MM.1S (cell line): ENCODE data around the gene MFAP2.

Experiments
- DNase-seq: peaks from one replicate; pipeline ENCODE4 v3.0.0-alpha.2; 2015
- H2AFZ ChIP-seq: fragments of 300-600 bp; sonication (generic); 2 replicates; pipeline ENCODE4 v1.6.0; 2016; ENCODE audit warnings: antibody characterized with exemption, low read length
- H3F3A ChIP-seq: fragments of 300-600 bp; sonication (generic); 2 replicates; pipeline ENCODE4 v1.6.1; 2016; ENCODE audit warnings: mild to moderate bottlenecking, antibody characterized with exemption, low read length, moderate library complexity, mixed read lengths; ENCODE audit not compliant: insufficient read depth
- H3K27ac ChIP-seq: fragments of 300-600 bp; sonication (generic); 2 replicates; pipeline ENCODE4 v1.5.1; 2016; ENCODE audit warnings: mild to moderate bottlenecking, low read length
- H3K27me3 ChIP-seq: fragments of 300-600 bp; sonication (generic); replicated peaks from 2 replicates; pipeline ENCODE4 v1.6.0; 2016; ENCODE audit warnings: low read length; ENCODE audit not compliant: insufficient read depth
- H3K36me3 ChIP-seq: fragments of 300-600 bp; sonication (generic); replicated peaks from 2 replicates; pipeline ENCODE4 v1.6.1; 2016; ENCODE audit warnings: mild to moderate bottlenecking, low read length, mixed read lengths; ENCODE audit not compliant: insufficient read depth
- H3K4me1 ChIP-seq: fragments of 300-600 bp; sonication (generic); 2 replicates; pipeline ENCODE4 v1.6.1; 2016; ENCODE audit warnings: low read length, mixed read lengths
- H3K4me2 ChIP-seq: fragments of 300-600 bp; sonication (generic); 2 replicates; pipeline ENCODE4 v1.6.0; 2016; ENCODE audit warnings: low read depth, low read length
- H3K4me3 ChIP-seq: fragments of 300-600 bp; sonication (generic); 2 replicates; pipeline ENCODE4 v1.5.1; 2016; ENCODE audit warnings: low read length, mixed read lengths
- H3K79me2 ChIP-seq: fragments of 300-600 bp; sonication (generic); 2 replicates; pipeline ENCODE4 v1.6.1; 2016; ENCODE audit warnings: mixed run types, low read length, mixed read lengths
- H3K9ac ChIP-seq: fragments of 300-600 bp; sonication (generic); 2 replicates; pipeline ENCODE4 v1.6.1; 2016; ENCODE audit warnings: low read length, mixed read lengths
- H3K9me2 ChIP-seq: fragments of 300-600 bp; sonication (generic); replicated peaks from 2 replicates; pipeline ENCODE4 v1.6.1; 2016; ENCODE audit warnings: mild to moderate bottlenecking, low read length, mixed read lengths; ENCODE audit not compliant: insufficient read depth
- H3K9me3 ChIP-seq: fragments of 300-600 bp; sonication (generic); replicated peaks from 2 replicates; pipeline ENCODE4 v1.6.1; 2016; ENCODE audit warnings: mild to moderate bottlenecking, low read length, mixed read lengths; ENCODE audit not compliant: insufficient read depth
- H4K20me1 ChIP-seq: fragments of 300-600 bp; sonication (generic); 2 replicates; pipeline ENCODE4 v1.6.1; 2016; ENCODE audit warnings: mild to moderate bottlenecking, low read length, moderate library complexity, mixed read lengths; ENCODE audit not compliant: insufficient read depth
- EZH2 ChIP-seq: fragments of 300-600 bp; sonication (generic); optimal IDR thresholded peaks from 2 replicates; pipeline ENCODE3; 2017; ENCODE audit warnings: low read depth, mild to moderate bottlenecking, antibody characterized with exemption, low read length, mixed read lengths
- EZH2phosphoT487 ChIP-seq: fragments of 300-600 bp; sonication (generic); IDR thresholded peaks from 2 replicates; pipeline ENCODE4 v1.6.1; 2018; ENCODE audit warnings: antibody characterized with exemption, low read length
- TF ChIP-seq, protein P1 (sequence below): fragments of 300-600 bp; sonication (generic); IDR thresholded peaks from 2 replicates; pipeline ENCODE4 v1.5.1; 2016; ENCODE audit warnings: antibody characterized with exemption, low read length, mixed read lengths

The MFAP2 gene

DNA sequence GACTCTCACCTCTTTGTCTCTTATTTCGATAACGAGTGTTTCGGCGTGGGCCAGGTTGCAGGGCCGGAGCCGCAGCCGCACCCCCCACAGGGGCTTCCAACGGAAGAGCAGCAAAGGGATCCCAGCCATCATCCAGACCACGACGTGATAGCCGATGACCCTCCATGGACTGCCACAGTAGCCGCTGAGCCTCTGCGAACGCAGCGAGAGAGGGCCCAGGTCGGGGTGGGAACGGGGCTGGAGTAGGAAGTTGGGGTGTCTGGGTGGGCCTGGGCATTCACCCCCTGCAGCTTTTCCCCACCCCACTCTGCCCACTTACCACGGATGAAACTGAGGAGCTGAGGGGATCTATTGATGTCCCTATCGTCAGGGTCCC is 24.9 kb upstream of the MFAP2 start:
- Histone ChIP-seq H3K36me3 (no peaks in the 10 kb centered on the region), H3K4me2 (no peak overlapping the region), H3K79me2 (no peaks in the 10 kb centered on the region), H3K4me3 (no peak overlapping the region), H4K20me1 (no peaks in the 10 kb centered on the region), H3K9me2 (no peaks in the 10 kb centered on the region), H2AFZ (no peak overlapping the region), H3K27me3 (no peaks in the 10 kb centered on the region), H3K9me3 (no peaks in the 10 kb centered on the region), H3K4me1 (peaks cover 5% of the 10 kb centered on the region; the same call in 1 of the 2 replicates), H3K27ac (no peak overlapping the region), H3F3A (no peaks in the 10 kb centered on the region), H3K9ac (no peak overlapping the region)
- TF ChIP-seq EZH2 (no peak), EZH2phosphoT487 (no peak)
- TF ChIP-seq, protein P1, sequence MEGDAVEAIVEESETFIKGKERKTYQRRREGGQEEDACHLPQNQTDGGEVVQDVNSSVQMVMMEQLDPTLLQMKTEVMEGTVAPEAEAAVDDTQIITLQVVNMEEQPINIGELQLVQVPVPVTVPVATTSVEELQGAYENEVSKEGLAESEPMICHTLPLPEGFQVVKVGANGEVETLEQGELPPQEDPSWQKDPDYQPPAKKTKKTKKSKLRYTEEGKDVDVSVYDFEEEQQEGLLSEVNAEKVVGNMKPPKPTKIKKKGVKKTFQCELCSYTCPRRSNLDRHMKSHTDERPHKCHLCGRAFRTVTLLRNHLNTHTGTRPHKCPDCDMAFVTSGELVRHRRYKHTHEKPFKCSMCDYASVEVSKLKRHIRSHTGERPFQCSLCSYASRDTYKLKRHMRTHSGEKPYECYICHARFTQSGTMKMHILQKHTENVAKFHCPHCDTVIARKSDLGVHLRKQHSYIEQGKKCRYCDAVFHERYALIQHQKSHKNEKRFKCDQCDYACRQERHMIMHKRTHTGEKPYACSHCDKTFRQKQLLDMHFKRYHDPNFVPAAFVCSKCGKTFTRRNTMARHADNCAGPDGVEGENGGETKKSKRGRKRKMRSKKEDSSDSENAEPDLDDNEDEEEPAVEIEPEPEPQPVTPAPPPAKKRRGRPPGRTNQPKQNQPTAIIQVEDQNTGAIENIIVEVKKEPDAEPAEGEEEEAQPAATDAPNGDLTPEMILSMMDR = no peak
- DNase-seq = no peak

DNA sequence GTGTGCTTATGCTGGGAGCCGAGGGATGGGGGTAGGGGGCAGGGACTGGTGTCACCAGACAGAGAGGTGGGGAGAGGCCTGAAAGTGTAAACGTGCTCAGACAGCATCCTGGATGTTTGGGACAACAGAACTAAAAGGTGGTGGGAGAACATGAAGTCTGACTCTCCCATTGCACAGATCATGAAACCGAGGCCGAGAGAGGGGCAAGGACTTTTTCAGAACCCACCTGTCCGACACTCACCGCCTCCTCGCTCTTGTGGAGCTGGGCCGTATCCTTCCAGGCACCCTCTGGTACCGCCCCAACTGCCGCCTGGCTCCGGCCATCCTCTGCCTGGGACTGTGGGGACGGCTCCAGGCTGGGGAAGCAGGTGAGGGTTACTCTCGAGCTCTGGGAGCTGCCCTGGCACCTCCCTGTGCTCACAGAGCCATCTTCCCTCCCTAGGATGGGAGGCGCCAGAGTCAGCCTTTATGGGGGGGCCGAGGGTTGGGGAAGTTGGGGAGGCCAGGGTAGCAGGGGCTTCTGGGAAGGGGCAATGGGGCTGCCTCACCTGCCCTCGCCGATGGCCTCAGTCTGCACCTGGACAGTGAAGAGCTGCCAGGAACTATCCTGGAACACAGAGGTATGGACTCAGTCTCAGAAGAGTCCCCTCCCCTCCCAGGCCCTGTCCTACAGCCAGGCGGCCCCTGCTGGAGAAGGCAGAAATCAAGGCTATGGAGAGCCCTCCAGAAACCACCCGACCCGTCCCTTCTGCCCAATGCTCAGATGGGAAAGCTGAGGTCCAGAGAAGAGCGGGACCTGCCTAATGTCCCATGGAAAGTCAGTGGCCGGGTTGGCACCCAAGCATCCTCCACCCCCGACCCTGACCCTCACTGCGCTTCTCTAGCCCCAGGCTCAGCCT is 24.3 kb upstream of the MFAP2 start:
- TF ChIP-seq EZH2 = no peak
- TF ChIP-seq EZH2phosphoT487 = no peak
- TF ChIP-seq, protein P1 = no peak
- no peaks in the 10 kb centered on the region for H3K79me2 ChIP-seq
- no peaks in the 10 kb centered on the region for H3K9me3 ChIP-seq
- H3K4me3 ChIP-seq = no peak overlapping the region
- H3F3A ChIP-seq = no peaks in the 10 kb centered on the region
- H3K4me1 ChIP-seq = 0 out of 2 replicates have a peak, but pooled peaks cover 2% of the 10 kb centered on the region
- H2AFZ ChIP-seq = no peak overlapping the region
- no peaks in the 10 kb centered on the region for H3K36me3 ChIP-seq
- H3K27ac ChIP-seq = no peak overlapping the region
- no peak for DNase-seq
- H3K27me3 ChIP-seq = no peaks in the 10 kb centered on the region
- H4K20me1 ChIP-seq = no peaks in the 10 kb centered on the region
- H3K9me2 ChIP-seq = no peaks in the 10 kb centered on the region
- H3K9ac ChIP-seq = no peak overlapping the region
- no peak overlapping the region for H3K4me2 ChIP-seq

DNA sequence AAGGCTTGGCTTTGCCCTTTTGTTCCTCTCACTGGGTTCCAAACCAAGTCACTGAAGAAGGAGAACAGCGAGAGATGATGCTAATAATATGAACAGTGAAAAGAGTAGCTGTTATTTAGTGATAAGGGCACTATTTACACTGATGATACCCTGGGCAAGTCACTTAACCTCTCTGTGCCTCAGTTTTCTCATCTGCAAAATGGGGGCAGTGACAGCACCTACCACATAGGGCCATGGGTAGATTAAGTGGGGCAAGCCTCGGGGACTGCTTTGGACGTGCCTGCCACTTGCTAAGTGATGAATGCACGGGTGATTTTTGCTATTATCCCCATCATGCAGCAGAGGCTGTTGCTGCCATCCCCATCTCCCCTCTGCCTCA is 22.1 kb upstream of the MFAP2 start:
- Histone ChIP-seq H3K9me2 (no peaks in the 10 kb centered on the region), H3K4me3 (no peak overlapping the region), H3K4me2 (no peak overlapping the region), H3K9ac (no peak overlapping the region), H3F3A (no peaks in the 10 kb centered on the region), H3K79me2 (no peaks in the 10 kb centered on the region), H3K4me1 (no peaks in the 10 kb centered on the region), H3K27me3 (no peaks in the 10 kb centered on the region), H4K20me1 (no peaks in the 10 kb centered on the region), H3K9me3 (no peaks in the 10 kb centered on the region), H2AFZ (no peak overlapping the region), H3K27ac (no peak overlapping the region), H3K36me3 (no peaks in the 10 kb centered on the region)
- TF ChIP-seq EZH2 (no peak), EZH2phosphoT487 (no peak)
- TF ChIP-seq, protein P1 = no peak
- DNase-seq = no peak
